GM19395 (cell line): ENCODE measurements around the gene TGFBR3.
"Not testable (repeated sequence)": the region's sequence is repeated elsewhere in the genome, so short reads cannot be mapped to it uniquely, and the experiment has no call there.

ENCODE experiments used
- ATAC-seq: cut with Tn5 transposase; IDR thresholded peaks from one replicate; pipeline ENCODE4 v1.9.1; 2021; ENCODE audit warnings: mild to moderate bottlenecking, moderate library complexity; ENCODE audit not compliant: unreplicated experiment

TGFBR3 gene

GRCh38 chr1:91666651-91667050 is 219.3 kb downstream of the TGFBR3 start:
- ATAC-seq, result not testable (repeated sequence)

- ATAC-seq, result no peak
Observed at GRCh38 chr1:91661121-91661520, 224.8 kb downstream of the TGFBR3 start.

- no peak for ATAC-seq
Observed at GRCh38 chr1:91660708-91661107, 225.2 kb downstream of the TGFBR3 start.

- ATAC-seq, result no peak
Observed at GRCh38 chr1:91655912-91656449, 230.0 kb downstream of the TGFBR3 start.

GRCh38 chr1:91653183-91653582 is 232.8 kb downstream of the TGFBR3 start:
- ATAC-seq, result peak; percentile 78

- ATAC-seq, result no peak
Observed at GRCh38 chr1:91651661-91652071, 234.3 kb downstream of the TGFBR3 start.

GRCh38 chr1:91651243-91651642 is 234.7 kb downstream of the TGFBR3 start:
- ATAC-seq, result no peak

- ATAC-seq, result no peak
Observed at GRCh38 chr1:91650764-91651163, 235.2 kb downstream of the TGFBR3 start.

GRCh38 chr1:91647061-91647460 is 238.9 kb downstream of the TGFBR3 start:
- ATAC-seq, result no peak

GRCh38 chr1:91645031-91645430 is 240.9 kb downstream of the TGFBR3 start:
- no peak for ATAC-seq

GRCh38 chr1:91643431-91643830 is 242.5 kb downstream of the TGFBR3 start:
- ATAC-seq, result no peak

GRCh38 chr1:91640877-91641526 is 244.9 kb downstream of the TGFBR3 start:
- ATAC-seq, result no peak

- no peak for ATAC-seq
Observed at GRCh38 chr1:91637539-91637994, 248.4 kb downstream of the TGFBR3 start.

- ATAC-seq, result no peak
Observed at GRCh38 chr1:91635763-91636162, 250.2 kb downstream of the TGFBR3 start.

- no peak for ATAC-seq
Observed at GRCh38 chr1:91633438-91633837, 252.5 kb downstream of the TGFBR3 start.

GRCh38 chr1:91631718-91632330 is 254.1 kb downstream of the TGFBR3 start:
- no peak for ATAC-seq

GRCh38 chr1:91630803-91631202 is 255.1 kb downstream of the TGFBR3 start:
- no peak for ATAC-seq
